Pancreas (tissue), 10 donors: ENCODE data around the gene SPATS2L. TPM values are rescaled to one million over a fixed set of nuclear protein-coding genes. Genes with fewer than 3 reads are reported as not detected.

Experiments
- ATAC-seq, 4 donors: fragments of 200-7000 bp; cut with Tn5 transposase; one replicate each; pipeline versions ENCODE4 v1.8.0 to v1.9.1; 2020; ENCODE audit warnings: mild to moderate bottlenecking in 4 of 4, moderate library complexity in 4 of 4
- DNase-seq, 6 donors: peaks; one replicate each; pipeline ENCODE4 v3.0.0-alpha.2; 2020
- FAIRE-seq: peaks from 2 replicates; lab custom pipeline; 2012; peaks lifted over from hg19 to GRCh38; lab: Jason Lieb, UNC
- H3K27ac ChIP-seq, 4 donors: fragments of 200-600 bp; sonication (generic); 1 replicate in 3 of 4; 2 replicates in 1 of 4; pipeline versions ENCODE4 v1.5.0 to v1.8.0; 2020
- H3K27me3 ChIP-seq, 4 donors: fragments of 200-600 bp; one replicate each; pipeline ENCODE4 v1.8.0; 2021
- H3K36me3 ChIP-seq, 3 donors: fragments of 200-600 bp; sonication (generic) in 1 of 3; one replicate each; pipeline versions ENCODE4 v1.5.0 to v1.8.0; 2020 to 2021
- H3K4me1 ChIP-seq, 3 donors: fragments of 200-600 bp; one replicate each; pipeline ENCODE4 v1.8.0; 2021
- H3K4me3 ChIP-seq, 4 donors: fragments of 200-600 bp; sonication (generic) in 2 of 4; one replicate each; pipeline versions ENCODE4 v1.5.0 to v1.8.0; 2020 to 2021
- H3K9me3 ChIP-seq, 4 donors: fragments of 200-600 bp; one replicate each; pipeline ENCODE4 v1.8.0; 2021
- CTCF ChIP-seq, 4 donors: fragments of 200-600 bp; sonication (generic) in 3 of 4; IDR thresholded peaks; one replicate each; pipeline versions ENCODE4 v1.5.0 to v1.8.0; 2021; ENCODE audit warnings: antibody characterized with exemption in 4 of 4
- WGBS, 2 donors: extraction: QIAGEN DNeasy Blood & Tissue Kit; methylation state at CpG; one replicate each; pipeline ENCODE4 v1.1.7; 2013; 5-methylcytosine and 5-hydroxymethylcytosine counted together
- intact Hi-C, 3 donors: fragments of 100-400 bp; cut with DNase I; formaldehyde crosslinking; loops; one replicate each; pipeline versions ENCODE4 v1.11.1 to v1.14.2; 2022
- polyA plus RNA-seq, 2 donors: library from polyadenylated mRNA; stranded (reverse); fragments of 200-250 nt; gene quantifications; one replicate each; pipeline ENCODE4 v1.2.3, GENCODE V29; 2013
- total RNA-seq, 6 donors: library from RNA; stranded (reverse); fragmentation: NEBNext Ultra II Directional in 4 of 6; extraction: Animal tissue kit (Norgen Biotek cat#: 25700) in 4 of 6; gene quantifications; one replicate each; pipeline versions ENCODE4 v1.2.1 to v1.2.4, GENCODE V29; 2021 to 2023
- donor health status: healthy with polysubstance abuse.
- donor health status: DM: no; HTN: no; CAD: no; lungs with moderate emphysema.
- donor health status: DM: no; HTN: no; CAD: no.
- donor health status: control.
- donor health status: control.
- donor health status: Bipolar disorder and iron deficiency.
- donor health status: DM: yes; HTN: yes; CAD: no.
- donor health status: DM: no; HTN: no; CAD: no.
- donor health status: DM: no; HTN: no; CAD: no.
- donor health status: DM: yes; HTN: yes; CAD: no.

Gene SPATS2L
- total and polyA plus RNA-seq, 8 donors, result 28.8 to 87.0 (median 40.8) TPM

- Histone ChIP-seq H3K27me3 (no peaks in the 10 kb centered on the region), H3K36me3 (no peaks in the 10 kb centered on the region), H3K9me3 (no peaks in the 10 kb centered on the region), H3K4me3 (no peak overlapping the region), H3K4me1 (peaks cover 18 to 42% (median 35%) of the 10 kb centered on the region in 3 donors), H3K27ac (peak overlapping the region; percentile 20 to 83 (median 56))
- WGBS, 2 donors, result 46 to 52% methylated on average over 15 of the region's 15 CpGs
- ATAC-seq (peak; percentile 14 to 56 (median 48)), FAIRE-seq (no peak), DNase-seq (no peak)
- TF ChIP-seq CTCF (IDR thresholded peaks at IDR 0.05), result no peak
- intact Hi-C loops, result no loop called here
Measured at GRCh38 chr2:200376513-200377354, 70.2 kb downstream of the SPATS2L start.

GRCh38 chr2:200377355-200378336 is 71.2 kb downstream of the SPATS2L start:
- peak overlapping the region; percentile 20 to 83 (median 56) for H3K27ac ChIP-seq
- ATAC-seq (peak; percentile 61 to 73 (median 70)), FAIRE-seq (no peak), DNase-seq (peak in 4 of 6 donors; percentile 30 to 46 (median 34))
- intact Hi-C loops, result no loop called here
- no peak for TF ChIP-seq CTCF (IDR thresholded peaks at IDR 0.05)
- no peaks in the 10 kb centered on the region for H3K27me3 ChIP-seq
- WGBS, 2 donors, result 21 to 30% methylated on average over 5 of the region's 5 CpGs
- peaks cover 18 to 42% (median 35%) of the 10 kb centered on the region in 3 donors for H3K4me1 ChIP-seq
- H3K9me3 ChIP-seq, result no peaks in the 10 kb centered on the region
- no peak overlapping the region for H3K4me3 ChIP-seq
- H3K36me3 ChIP-seq, result no peaks in the 10 kb centered on the region

- intact Hi-C loops, result no loop called here
- peaks cover 18 to 42% (median 36%) of the 10 kb centered on the region in 3 donors for H3K4me1 ChIP-seq
- WGBS, 2 donors, result 58 to 59% methylated on average over 7 of the region's 7 CpGs
- FAIRE-seq (no peak), ATAC-seq (no peak), DNase-seq (no peak)
- H3K27ac ChIP-seq, result peak overlapping the region; percentile 20 to 83 (median 56)
- no peak for TF ChIP-seq CTCF (IDR thresholded peaks at IDR 0.05)
- no peaks in the 10 kb centered on the region for H3K27me3 ChIP-seq
- no peak overlapping the region for H3K4me3 ChIP-seq
- H3K36me3 ChIP-seq, result no peaks in the 10 kb centered on the region
- H3K9me3 ChIP-seq, result no peaks in the 10 kb centered on the region
Measured at GRCh38 chr2:200378652-200379290, 72.3 kb downstream of the SPATS2L start.

DNA sequence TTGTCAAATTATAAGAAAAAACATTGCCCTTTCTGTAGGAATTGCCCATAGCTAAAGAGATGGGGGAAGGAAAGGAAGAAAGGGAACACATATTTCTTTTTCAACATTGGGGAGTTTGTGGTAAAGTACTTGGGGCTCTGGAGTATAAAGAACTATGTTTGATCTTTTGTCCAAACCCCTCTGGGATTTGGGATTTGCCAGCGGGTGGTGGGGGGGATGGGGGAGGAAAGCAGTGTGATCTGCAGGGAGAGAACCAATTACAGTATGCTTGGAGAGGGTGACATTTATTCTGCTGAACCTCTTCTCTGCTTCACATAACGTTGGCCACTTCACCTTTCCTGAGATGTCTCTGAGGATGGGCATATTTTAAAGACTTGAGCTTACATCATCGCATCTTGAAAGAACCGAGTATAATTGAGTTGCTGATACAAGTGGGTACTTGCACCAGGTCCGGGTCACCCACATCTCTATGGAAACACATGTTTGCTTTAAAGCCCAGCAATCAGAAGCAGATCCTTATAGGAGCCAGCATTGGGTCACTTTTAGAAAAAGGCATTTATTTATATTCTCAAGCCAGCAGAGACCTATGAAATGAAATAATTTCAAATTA is 73.1 kb downstream of the SPATS2L start:
- Histone ChIP-seq H3K4me1 (peaks cover 18 to 41% (median 36%) of the 10 kb centered on the region in 3 donors), H3K27me3 (no peaks in the 10 kb centered on the region), H3K4me3 (no peak overlapping the region), H3K9me3 (no peaks in the 10 kb centered on the region), H3K36me3 (no peaks in the 10 kb centered on the region), H3K27ac (peak overlapping the region in 2 of 4 donors; percentile 46 to 83)
- no peak for FAIRE-seq
- WGBS, 2 donors, result 75 to 78% methylated on average over 5 of the region's 5 CpGs
- ATAC-seq, result no peak
- intact Hi-C loops, result no loop called here
- no peak for TF ChIP-seq CTCF (IDR thresholded peaks at IDR 0.05)
- no peak for DNase-seq
